H1 (cell line): Measurements from ENCODE around the gene SYTL2.

Experiments used
- ASH2L ChIP-seq: fragments of 200-600, 300-600 bp; sonication (generic); IDR thresholded peaks from one replicate; pipeline ENCODE4 v1.7.1; 2017; ENCODE audit warnings: low read length
- EP300 ChIP-seq, 2 experiments: IDR thresholded peaks; 1 replicate in 1 of 2; 2 replicates in 1 of 2; pipeline ENCODE4 v1.6.1; 2011 to 2012; ENCODE audit warnings: low read depth in 2 of 2, low read length in 2 of 2, mild to moderate bottlenecking in 2 of 2, borderline replicate concordance in 1 of 2, inconsistent platforms in 1 of 2, moderate library complexity in 1 of 2
- TAF1 ChIP-seq: IDR thresholded peaks from 2 replicates; pipeline ENCODE4 v1.6.1; 2011; ENCODE audit warnings: mild to moderate bottlenecking, low read depth, low read length
- YY1 ChIP-seq: IDR thresholded peaks from 2 replicates; pipeline ENCODE4 v1.6.1; 2011; ENCODE audit warnings: low read depth, mild to moderate bottlenecking, low read length

DNA sequence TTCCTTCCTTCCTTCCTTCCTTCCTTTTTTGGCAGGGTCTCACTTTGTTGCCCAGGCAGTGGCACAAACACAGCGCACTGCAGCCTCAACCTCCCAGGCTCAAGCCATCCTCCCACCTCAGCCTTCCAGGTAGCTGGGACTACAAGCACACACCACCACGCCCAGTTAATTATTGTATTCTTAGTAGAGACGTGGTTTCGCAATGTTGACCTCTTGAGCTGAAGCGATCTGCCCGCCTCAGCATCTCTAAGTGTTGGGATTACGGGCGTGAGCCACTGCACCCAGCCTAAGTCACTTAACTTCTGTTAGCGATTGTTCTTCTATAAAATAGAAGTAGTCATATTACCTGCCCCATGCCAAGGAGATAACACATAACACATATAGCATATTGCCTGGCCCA lies 2.8 kb upstream of the SYTL2 start:
- TF ChIP-seq EP300 (IDR thresholded peaks at IDR 0.05; ENCODE audit: borderline replicate concordance in 1 of 2, low read depth in 2 of 2, low read length in 2 of 2) (no peak), YY1 (no peak), TAF1 (no peak), ASH2L (no peak)
